ENCODE data around the gene ALKBH3.

The ALKBH3 gene

DNA sequence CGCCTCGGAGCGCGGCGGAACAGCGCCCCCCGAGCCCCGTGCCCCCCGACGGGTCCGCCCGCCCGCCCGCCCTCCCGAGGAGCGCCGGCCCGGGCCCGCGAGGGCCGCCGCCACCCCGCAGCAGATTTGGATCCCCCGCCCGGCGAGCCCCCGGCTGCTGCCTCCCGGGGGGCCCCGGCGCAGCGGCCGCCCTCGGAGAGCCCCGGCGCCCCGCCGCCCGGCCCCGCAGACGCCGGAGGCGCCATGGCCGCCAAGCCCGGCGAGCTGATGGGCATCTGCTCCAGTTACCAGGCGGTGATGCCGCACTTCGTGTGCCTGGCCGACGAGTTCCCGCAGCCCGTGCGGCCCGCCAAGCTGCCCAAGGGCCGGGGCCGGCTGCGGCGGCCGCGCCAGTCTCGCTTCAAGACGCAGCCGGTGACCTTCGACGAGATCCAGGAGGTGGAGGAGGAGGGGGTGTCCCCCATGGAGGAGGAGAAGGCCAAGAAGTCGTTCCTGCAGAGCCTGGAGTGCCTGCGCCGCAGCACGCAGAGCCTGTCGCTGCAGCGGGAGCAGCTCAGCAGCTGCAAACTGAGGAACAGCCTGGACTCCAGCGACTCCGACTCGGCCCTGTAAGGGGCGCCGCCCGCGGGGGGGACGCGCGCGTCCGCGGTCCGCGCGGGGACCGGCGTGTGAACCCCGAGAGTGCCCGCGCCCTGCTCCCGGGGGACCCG, 62.2 kb downstream of the ALKBH3 start:
- peak in 1 of 2 experiments; percentile 61 for DNase-seq

DNA sequence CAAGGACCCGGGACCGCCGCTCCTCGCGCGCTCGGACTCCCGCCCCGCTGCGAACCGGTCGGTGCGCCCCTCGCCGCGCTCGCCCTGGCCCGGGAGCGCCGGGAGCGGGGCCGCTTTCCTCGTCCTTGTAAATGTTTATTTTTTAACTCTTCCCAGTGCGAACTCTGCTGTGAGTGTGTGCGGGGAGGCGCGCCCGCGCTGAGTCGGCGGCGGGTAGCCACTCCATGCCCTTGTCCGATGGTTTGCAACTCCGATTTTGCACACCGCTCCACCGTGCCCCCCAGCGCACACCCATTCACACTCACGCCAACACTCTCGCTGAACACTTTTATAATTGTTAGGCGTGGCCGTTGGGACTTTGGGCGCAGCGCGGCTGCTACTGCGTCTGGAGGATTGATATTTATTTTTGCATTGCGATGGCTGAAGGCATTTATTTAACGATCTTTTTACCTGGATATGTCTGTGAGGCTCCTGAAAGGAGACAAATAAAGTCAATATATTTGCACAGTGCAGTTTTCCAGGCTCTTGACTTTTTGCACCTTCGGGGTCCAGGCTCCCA, 62.8 kb downstream of the ALKBH3 start:
- DNase-seq: peak in 1 of 2 experiments; percentile 40

DNA sequence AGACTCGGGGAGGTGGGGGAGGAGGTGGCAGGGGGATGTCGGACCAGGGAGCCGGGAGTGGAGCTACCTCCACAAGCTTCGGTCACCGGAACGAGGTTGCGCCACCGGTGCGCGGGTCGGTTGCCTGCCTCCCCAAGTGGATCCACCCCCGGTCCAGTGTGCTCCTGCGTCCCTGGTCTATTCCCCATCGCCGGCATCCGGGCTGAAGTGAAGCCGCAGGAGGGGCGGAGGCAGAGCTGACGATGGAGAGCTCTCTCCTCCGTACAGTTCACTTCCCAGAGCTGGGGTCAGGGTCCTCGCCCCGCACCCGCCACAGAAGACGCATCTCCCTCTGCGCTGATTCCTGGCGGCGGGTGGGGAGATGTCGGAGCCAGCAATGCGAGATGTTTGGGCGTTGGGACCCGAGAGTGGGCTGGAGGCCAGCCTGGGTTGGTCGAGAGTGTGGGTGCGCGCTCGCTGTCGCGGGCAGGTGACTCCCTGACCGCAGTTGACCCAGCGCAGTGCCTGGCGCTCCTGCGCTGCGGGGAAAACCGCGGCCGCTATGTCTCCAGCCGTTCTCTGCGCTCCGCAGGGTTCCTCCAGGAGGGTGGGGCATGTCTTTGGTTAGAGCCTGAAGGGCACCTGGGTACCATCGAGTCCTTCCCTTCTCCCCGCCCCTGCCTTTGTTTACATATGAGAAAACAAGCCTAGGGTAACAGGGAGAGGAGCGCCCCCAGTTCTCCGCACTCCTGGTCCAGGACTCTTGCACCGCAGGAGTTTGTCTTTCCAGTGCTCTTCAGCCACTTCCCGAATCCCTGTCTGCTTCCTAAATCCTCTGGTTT, 63.5 kb downstream of the ALKBH3 start:
- DNase-seq: no peak

DNA sequence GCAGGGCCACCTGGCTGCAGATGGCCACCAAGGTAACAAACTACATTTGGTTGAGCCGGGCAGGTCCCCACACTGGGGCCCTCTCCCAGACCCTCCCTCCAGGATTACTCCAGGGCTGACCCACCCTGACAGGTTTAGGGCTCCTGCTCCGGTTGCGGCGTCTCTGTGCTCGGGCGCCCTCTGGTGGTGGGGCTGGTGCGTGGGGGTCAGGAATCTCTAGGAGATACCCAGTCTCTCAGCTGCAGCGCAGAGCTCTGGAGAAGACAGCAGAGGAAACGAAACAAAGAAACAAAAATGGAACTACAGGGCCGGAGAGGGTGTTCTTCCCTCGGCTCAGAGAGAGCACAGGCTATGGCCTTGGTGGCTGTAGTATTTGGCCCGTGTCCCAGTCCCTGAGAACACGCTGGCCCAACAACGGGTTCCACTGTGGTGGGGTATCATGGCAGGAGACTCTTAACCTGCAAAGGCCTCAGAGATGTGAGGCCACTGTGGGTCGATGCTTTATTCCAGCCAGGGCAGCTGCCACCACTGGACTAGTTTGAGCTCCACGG, 64.2 kb downstream of the ALKBH3 start:
- peak in 1 of 2 experiments; percentile 39 for DNase-seq

DNA sequence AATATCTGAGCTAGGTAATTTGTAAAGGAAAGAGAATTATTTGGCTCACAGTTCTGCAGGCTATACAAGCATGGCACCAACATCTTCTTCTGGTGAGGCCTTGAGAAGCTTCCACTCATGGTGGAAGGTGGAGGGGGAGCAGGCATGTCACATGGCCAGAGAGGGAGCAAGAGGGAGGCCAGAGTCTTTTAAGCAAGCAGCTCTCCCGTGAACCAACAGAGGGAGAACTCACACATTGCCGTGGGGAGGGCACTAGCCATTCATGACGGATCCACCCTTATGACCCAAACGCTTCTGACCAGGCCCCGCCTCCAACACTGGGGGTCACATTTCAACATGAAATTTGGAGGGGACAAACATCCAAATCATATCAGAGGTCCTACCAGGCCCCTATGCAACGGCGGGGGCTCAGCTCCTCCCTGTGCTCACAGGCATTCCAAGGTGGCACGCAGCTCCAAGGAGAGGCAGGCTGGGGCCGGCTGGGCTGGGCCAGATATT, 66.4 kb downstream of the ALKBH3 start:
- DNase-seq: peak in 1 of 2 experiments; percentile 16

DNA sequence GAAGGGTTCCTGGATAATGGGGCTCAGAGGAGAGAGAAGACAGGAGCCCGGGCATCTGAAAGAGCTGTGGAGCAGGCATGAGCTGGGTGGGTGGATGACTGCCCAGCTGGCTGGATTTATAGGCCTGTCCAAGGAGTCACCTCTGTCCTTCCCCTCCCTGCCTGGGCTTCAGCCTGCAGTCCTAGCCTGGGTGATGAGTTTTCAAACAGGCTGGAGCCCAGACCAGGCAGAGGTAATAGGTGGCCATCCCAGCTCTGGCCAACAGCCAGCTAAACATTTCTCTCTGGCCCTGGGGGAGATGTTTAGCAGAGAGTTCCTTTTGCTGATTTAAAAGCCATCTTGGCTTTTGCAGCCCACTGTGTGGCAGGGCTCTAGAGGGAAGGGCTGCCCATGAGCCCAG, 67.2 kb downstream of the ALKBH3 start:
- no peak for DNase-seq

DNA sequence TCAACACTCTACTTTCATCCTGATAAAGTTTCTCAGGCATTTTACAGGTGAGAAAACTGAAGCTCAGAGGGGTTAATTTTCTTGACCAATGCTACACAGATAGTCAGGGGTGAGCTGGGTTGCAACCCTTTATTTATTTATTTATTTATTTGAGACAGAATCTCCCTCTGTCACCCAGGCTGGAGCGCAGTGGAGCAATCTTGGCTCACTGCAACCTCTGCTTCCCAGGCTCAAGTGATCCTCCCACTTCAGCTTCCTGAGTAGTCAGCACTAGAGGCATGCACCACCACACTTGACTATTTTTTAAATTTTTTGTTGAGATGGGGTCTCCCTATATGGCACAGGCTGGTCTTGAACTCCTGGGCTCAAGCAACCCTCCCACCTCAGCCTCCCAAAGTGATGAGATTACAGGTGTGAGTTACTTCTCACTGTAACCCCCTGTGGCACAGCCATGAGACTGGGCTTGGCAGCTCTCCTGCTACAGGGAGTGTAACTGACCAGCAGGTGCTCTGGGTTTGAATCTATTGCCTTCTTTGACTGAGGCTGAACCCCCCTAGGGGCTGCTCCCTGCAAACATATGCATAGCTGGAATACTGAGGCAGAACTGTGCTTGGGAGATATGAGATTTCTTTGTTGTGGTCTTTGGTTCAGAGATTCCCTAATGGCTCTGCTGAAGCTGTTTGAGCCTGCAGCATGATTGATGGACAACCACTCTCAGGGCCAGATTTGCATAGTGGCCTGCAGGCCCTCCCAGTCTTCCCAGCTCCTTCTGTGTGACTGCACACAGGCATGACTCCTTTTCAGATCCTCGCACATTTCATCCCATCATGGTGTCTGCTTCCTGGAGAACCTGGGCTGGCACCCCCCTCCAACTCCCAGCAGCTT, 68.0 kb downstream of the ALKBH3 start:
- peak; percentile 47 to 74 for DNase-seq

DNA sequence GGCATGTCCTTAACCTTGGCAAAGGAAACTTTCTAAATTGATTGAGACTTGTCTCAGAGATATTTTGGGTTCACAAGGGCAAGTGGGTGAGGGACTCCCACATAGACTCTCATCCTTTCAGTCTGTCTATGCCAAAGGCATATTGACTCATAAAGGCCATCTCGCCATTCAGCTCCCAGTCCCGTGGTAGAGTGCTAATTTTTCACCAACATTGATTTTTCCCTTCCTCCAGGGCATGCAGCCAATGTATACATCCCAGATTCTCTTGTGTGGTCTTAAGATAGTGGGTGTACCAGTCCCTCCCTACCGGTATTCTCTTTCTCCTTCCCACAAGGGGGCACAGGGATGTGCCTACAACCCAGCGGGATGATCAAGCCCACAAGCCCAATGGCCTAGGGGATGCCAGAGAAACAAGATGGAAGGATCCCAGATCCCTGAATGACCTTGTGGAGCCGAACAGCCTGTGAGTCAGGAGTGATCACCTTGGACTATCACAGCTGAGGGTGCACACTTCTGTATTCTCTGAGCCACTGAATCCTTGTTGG, 69.8 kb downstream of the ALKBH3 start:
- no peak for DNase-seq

DNA sequence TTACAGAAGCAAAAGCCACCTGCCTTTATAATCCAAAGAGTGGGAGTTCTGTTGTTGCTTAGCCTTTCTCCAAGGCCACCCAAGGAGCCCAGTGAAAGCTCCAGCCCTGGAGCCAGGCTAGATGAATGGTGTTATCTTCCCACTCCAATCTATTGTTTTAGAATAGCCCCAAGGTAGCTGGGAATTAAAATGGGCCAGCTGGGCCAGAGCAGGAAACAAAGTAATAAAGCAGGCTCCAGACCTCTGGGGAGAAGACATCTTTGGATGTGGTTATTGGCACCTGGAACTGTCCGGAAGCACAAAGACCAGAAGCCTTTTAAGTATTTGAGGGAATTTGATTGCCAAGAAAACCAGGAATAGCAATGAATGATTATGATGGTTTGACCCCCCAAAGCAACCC, 70.6 kb downstream of the ALKBH3 start:
- DNase-seq: no peak

DNA sequence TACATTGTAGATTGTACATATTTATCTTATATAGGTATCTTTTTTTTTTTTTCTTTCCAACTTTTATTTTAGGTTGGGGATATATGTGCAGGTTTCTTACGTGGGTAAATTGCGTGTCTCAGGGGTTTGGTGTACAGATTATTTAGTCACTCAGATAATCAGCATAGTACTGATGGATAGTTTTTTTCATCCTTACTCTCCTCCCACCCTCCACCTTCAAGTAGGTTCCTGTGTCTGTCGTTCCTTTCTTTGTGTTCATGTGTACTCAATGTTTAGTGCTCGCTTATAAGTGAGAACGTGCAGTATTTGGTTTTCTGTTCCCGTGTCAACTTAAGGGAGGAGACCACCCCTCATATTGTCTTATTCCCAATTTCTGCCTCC, 71.4 kb downstream of the ALKBH3 start:
- DNase-seq: no peak

DNA sequence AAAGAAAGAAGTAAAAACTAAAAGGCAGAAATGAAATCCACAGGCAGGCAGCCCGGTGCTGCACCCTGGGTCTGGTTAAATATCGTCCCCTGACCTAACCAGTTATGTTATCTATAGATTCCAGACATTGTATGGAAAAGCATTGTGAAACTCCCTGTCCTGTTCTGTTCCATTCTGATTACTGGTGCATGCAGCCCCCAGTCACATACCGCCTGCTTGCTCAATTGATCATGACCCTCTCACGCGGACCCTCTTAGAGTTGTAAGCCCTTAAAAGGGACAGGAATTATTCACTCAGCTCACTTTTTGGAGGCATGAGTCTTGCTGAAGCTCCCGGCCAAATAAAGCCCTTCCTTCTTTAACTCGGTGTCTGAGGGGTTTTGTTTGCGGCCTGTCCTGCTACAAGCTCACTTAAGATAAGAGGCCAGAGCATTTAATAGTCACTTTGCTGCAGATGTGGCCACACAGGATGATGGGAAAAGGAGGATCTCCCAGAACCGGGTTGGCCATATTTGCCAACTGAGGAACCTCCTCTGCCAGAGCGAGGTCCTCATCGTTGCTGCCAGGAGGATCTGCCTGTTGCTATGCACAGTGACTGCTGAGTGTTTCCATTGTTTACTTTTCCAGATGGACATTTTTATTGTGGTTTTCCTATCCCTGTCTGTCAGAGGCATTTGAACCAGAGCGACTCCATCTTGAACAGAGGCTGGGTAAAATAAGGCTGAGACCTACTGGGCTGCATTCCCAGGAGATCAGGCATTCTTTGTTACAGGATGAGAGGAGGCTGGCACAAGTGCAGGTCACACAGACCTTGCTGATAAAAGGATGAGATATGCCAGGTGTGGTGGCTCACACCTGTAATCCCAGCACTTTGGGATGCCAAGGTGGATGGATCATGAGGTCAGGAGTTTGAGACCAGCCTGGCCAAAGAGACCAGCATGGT, 72.0 kb downstream of the ALKBH3 start:
- DNase-seq: no peak

DNA sequence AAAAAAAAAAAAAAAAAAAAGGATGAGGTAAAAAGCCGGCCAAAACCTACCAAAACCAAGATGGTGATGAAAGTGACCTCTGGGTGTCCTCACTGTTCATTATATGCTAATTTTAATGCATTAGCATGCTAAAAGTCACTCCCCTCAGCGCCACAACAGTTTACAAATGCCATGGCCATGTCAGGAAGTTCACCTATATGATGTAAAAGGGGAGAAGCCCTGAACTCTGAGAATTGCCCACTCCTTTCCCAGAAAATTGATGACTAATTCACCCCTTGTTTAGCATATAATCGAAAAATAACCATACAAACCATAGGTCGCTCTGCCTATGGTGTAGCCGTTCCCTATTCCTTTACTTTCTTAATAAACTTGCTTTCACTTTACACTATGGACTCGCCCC, 72.9 kb downstream of the ALKBH3 start:
- DNase-seq: no peak

DNA sequence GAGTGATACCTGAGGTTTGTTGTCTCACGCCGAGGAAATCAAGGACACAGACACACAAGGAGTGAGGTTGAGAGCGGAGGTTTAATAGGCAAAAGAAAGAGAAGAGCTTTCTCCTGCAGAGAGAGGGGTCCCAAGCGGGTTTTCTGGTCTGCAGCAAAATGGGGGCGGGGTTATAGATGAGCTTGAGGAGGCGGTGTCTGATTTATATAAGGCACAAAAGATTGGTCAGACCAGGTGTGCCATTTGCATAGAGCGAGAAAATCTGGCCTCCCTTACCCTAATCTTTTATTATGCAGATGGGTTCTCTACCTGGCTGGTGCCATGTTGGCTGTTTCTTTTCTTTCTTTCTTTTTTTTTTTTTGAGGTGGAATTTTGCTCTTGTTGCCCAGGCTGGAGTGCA, 73.6 kb downstream of the ALKBH3 start:
- no peak for DNase-seq

DNA sequence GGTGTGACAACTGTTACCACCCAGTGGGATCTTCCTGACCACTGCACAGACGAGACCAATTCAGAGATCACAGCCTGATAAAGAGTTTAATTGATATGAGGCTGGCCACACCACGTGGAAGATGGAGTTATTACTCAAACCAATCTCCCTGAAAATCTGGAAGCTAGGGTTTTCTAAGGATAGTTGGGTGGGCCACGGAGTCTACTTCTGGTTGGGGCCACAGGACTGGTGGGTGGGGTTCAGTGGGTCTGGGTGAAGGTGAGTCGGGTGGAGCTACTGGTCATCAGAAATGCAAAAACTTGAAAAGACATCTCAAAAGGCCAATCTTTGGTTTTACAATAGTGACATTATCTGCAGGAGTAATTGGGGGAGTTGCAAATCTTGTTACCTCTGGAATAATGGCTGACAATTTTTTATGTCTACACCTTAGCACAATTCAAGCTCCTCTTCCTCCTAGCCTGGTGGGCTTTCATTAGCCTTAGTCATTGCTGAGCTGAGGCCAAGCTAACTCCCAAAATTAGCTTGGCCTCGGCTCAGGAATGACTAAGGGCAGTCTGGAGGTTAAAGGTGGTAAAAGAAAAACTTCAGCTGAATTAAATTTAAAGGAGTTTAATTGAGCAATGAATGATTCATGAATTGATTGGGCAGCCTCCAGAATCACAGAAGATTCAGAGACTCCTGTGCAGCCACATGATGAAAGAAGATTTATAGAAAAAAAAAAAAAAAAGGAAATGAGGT, 74.9 kb downstream of the ALKBH3 start:
- no peak for DNase-seq

DNA sequence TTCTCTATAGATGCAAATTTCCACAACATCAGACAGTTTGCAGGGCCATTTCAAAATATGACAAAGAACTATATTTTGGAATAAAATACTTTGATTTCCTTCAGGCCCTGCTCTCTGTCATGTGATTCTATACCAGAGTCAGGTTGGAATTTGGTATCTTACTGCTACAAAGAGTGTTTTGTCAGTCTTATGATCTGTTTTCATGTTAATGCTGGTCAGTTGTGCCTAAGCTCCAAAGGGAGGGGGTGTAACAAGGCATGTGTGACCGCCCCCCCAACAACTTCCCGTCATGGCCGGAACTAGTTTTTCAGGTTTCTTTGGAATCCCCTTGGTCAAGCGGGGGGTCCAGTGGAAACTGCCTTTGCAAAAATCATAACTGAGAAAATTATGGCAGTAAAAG, 76.9 kb downstream of the ALKBH3 start:
- DNase-seq: no peak

DNA sequence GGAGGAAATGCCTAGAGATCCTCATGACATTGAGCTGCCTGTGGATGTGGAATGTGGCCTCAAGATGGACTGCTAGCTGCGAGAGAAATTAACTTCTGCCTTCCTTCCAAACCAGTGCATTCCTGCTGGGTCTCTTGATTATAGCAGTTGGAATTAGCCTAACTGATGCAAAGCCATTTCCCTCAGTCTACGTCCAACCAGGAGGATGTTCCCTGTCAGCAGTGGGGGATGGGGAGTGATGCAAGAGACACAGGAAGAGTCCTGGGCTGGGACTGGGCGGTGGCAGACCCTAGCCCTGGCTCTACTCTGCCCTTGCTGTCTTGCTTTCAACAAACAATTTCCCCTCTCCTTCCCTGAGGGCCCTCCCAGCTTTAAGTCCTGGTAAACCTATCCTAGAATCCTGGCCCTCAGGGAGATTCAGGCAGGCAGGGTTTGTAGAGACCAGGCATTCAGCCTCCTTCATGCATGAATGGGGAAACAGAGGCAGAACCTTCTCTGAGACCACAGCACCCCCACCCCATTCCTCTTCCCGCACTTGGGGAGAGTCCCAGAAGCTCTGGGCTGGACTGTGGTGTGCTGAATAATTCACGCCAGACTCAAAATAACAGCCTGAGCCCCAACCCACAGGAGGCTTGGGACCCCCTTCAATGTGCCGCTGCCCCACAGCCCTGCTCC, 78.8 kb downstream of the ALKBH3 start:
- DNase-seq: no peak

DNA sequence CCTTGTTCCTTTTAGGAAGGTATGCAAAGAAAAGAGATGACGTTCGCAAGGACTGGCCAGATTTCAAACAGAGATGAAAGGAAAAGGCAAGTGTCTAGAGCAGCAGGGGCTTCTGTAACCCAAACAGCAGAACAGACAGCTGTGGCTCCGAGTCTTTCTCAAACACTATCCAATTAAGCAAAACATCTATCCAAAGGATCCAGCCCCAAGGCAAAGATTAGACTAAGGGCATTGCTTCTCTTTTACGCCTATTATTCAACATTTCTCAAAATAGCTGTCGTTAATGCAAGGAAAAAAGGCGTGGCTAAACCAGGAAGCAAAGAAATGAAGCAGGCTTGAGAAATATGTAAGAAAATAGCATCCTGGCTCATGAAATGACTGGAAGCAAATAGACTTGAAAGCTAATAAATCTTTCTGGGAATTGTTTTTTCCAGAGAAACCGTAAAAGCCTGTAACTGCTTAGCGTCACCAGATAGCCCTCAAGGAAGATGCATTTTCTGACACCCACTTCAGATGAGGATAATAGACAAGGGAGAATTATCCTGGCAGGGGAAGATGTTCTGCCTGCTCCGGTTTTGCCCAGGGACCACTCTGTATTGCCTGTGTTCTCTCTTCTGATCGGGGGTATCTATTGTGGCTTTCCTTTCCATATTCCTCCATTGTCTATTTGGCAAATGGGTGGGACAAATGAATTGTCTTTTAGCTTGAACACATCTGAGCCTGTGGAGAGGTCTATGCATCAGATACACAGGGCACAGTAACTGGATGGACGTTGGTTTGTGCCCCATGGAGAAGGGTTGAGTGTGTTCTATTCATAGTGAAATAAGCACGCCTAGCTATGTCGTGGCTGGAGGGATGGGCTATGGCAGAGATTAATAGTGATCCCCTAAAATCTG, 82.0 kb downstream of the ALKBH3 start:
- no peak for DNase-seq

DNA sequence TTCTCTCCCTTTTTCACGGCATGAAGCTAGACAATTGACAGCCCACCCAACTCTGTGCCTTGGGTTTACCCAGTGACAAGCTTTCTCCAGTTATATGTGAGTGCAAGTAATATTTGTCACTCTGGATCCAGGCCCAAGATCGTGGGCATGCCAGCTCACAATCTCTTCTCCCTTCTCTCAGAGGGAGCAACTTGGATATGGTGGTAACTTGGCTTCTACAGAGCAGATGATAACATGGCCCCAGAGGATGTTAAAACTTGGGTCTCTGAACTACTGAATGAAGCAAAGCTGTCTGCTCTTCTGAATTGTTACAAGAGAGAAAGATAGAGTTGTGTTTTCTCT, 82.6 kb downstream of the ALKBH3 start:
- DNase-seq: no peak

DNA sequence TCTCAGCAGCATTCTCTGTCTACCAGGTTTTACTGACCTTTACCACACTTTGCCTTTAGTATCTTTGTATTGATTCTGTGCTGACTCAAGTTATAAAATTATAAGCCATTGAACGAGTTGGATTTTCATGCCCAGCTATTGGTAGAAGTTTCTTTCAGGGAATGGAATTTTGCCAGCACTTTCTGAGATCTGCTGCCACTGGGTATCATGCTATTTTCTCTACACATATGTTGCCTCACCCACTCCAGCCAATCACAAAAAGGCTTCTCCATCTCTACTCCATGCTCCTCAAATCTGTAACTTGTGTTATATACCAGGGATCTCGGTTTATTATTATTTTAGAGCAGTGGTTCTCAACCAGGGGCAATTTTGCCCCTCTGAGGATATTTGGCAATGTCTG, 87.0 kb downstream of the ALKBH3 start:
- DNase-seq: no peak
